HEK293 (cell line): ENCODE results near the gene PIP5KL1.

Experiments used
- HOXA7 ChIP-seq: sonication (generic); formaldehyde crosslinking; IDR thresholded peaks from 2 replicates; pipeline ENCODE4 v1.8.1; 2022; ENCODE audit warnings: missing genetic modification reagents, borderline replicate concordance
- KLF16 ChIP-seq: fragments of 450-650 bp; formaldehyde crosslinking; IDR thresholded peaks from 2 replicates; pipeline ENCODE4 v1.5.1; 2017; ENCODE audit warnings: missing biosample characterization, missing genetic modification characterization
- REST ChIP-seq: fragments of 450-650 bp; formaldehyde crosslinking; IDR thresholded peaks from 2 replicates; pipeline ENCODE4 v1.5.1; 2016; ENCODE audit warnings: missing biosample characterization, missing genetic modification characterization
- SCRT1 ChIP-seq: fragments of 450-650 bp; formaldehyde crosslinking; IDR thresholded peaks from 2 replicates; pipeline ENCODE4 v1.5.1; 2016; ENCODE audit warnings: missing biosample characterization, missing genetic modification characterization, borderline replicate concordance
- ZBTB21 ChIP-seq: fragments of 450-650 bp; formaldehyde crosslinking; IDR thresholded peaks from 2 replicates; pipeline ENCODE4 v1.5.1; 2017; ENCODE audit warnings: missing biosample characterization, missing genetic modification characterization
- ZBTB8A ChIP-seq: fragments of 450-650 bp; formaldehyde crosslinking; IDR thresholded peaks from 2 replicates; pipeline ENCODE4 v1.5.1; 2016; ENCODE audit warnings: missing biosample characterization, missing genetic modification characterization
- ZEB2 ChIP-seq: fragments of 450-650 bp; formaldehyde crosslinking; IDR thresholded peaks from 2 replicates; pipeline ENCODE4 v1.5.1; 2016; ENCODE audit warnings: missing biosample characterization, missing genetic modification characterization
- ZNF10 ChIP-seq: fragments of 450-650 bp; formaldehyde crosslinking; IDR thresholded peaks from 2 replicates; pipeline ENCODE4 v1.5.1; 2017; ENCODE audit warnings: missing biosample characterization, missing genetic modification characterization
- ZNF148 ChIP-seq: fragments of 450-650 bp; formaldehyde crosslinking; IDR thresholded peaks from 2 replicates; pipeline ENCODE4 v1.5.0; 2017; ENCODE audit warnings: missing biosample characterization, missing genetic modification characterization, borderline replicate concordance
- ZNF157 ChIP-seq: fragments of 450-650 bp; formaldehyde crosslinking; IDR thresholded peaks from 2 replicates; pipeline ENCODE4 v1.5.1; 2016; ENCODE audit warnings: missing biosample characterization, missing genetic modification characterization
- TF ChIP-seq, protein P1 (sequence below): fragments of 450-650 bp; formaldehyde crosslinking; IDR thresholded peaks from 2 replicates; pipeline ENCODE4 v1.5.1; 2016; ENCODE audit warnings: missing biosample characterization, missing genetic modification characterization
- TF ChIP-seq, protein P2 (sequence below): fragments of 450-650 bp; formaldehyde crosslinking; IDR thresholded peaks from 2 replicates; pipeline ENCODE4 v1.5.1; 2016; ENCODE audit warnings: missing biosample characterization, missing genetic modification characterization

DNA sequence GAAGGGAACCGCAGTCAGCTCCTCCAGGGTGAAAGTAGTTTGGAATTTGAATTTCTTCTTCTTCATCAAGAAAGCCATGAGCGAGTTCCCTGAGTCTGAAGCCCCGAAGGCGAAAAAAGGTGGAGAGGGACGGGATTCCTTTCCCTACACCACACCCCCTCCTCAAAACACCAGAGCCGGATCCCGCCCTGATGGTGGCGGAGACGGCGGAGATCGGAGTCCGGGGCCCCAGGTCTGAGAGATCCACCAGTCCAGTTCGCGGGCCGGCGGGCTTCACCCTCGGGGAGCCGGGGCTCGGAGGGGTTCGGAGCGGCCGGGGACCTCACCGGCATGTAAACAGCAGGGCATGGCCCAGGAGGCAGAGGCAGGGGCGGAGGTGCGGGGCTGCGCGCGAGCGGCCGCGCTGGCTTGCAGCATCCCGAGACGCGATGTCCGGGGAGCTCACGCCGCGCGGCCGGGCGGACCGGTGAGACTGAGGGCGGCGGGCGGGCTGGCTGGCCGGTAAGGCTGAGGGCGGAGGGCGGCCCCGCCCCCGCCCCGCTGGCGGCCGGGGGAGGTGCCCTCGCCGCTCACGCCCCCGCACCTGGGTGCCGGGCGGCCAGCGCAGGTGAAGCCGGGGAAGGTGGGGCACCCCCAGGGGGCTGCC, 49.6 kb upstream of the PIP5KL1 start:
- TF ChIP-seq ZEB2 (tag by site-specific recombination), result no peak; the same call in 1 of the 2 replicates
- no peak for TF ChIP-seq ZBTB21 (tag by site-specific recombination)
- no peak for TF ChIP-seq KLF16 (tag by site-specific recombination)
- TF ChIP-seq ZNF148 (tag by site-specific recombination), result no peak
- TF ChIP-seq, protein P1, sequence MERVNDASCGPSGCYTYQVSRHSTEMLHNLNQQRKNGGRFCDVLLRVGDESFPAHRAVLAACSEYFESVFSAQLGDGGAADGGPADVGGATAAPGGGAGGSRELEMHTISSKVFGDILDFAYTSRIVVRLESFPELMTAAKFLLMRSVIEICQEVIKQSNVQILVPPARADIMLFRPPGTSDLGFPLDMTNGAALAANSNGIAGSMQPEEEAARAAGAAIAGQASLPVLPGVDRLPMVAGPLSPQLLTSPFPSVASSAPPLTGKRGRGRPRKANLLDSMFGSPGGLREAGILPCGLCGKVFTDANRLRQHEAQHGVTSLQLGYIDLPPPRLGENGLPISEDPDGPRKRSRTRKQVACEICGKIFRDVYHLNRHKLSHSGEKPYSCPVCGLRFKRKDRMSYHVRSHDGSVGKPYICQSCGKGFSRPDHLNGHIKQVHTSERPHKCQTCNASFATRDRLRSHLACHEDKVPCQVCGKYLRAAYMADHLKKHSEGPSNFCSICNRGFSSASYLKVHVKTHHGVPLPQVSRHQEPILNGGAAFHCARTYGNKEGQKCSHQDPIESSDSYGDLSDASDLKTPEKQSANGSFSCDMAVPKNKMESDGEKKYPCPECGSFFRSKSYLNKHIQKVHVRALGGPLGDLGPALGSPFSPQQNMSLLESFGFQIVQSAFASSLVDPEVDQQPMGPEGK (tag by site-specific recombination), result no peak
- TF ChIP-seq, protein P2, sequence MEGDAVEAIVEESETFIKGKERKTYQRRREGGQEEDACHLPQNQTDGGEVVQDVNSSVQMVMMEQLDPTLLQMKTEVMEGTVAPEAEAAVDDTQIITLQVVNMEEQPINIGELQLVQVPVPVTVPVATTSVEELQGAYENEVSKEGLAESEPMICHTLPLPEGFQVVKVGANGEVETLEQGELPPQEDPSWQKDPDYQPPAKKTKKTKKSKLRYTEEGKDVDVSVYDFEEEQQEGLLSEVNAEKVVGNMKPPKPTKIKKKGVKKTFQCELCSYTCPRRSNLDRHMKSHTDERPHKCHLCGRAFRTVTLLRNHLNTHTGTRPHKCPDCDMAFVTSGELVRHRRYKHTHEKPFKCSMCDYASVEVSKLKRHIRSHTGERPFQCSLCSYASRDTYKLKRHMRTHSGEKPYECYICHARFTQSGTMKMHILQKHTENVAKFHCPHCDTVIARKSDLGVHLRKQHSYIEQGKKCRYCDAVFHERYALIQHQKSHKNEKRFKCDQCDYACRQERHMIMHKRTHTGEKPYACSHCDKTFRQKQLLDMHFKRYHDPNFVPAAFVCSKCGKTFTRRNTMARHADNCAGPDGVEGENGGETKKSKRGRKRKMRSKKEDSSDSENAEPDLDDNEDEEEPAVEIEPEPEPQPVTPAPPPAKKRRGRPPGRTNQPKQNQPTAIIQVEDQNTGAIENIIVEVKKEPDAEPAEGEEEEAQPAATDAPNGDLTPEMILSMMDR (tag by site-specific recombination), result no peak
- no peak for TF ChIP-seq ZNF157 (tag by site-specific recombination)
- no peak for TF ChIP-seq HOXA7 (CRISPR knock-in tag)
- TF ChIP-seq SCRT1, result no peak
- no peak for TF ChIP-seq ZNF10 (tag by site-specific recombination)
- TF ChIP-seq ZBTB8A (tag by site-specific recombination), result no peak
- no peak for TF ChIP-seq REST (tag by site-specific recombination)
